Neural crest cell (in vitro differentiated cells): Measurements from ENCODE around the gene CYYR1. TPM values are rescaled to one million over a fixed set of nuclear protein-coding genes. Genes with fewer than 3 reads are reported as not detected.
A peak's percentile ranks its signal among the peaks of the same experiment; 100 is the strongest.

Source experiments
- DNase-seq: peaks from one replicate; pipeline ENCODE4 v3.0.0; 2021; ENCODE audit warnings: low read depth, mixed read lengths, low spot score
- H3K27ac Mint-ChIP-seq: one replicate; pipeline ENCODE4 v1.8.0; 2021; ENCODE audit warnings: mild to moderate bottlenecking, mixed read lengths; ENCODE audit not compliant: unreplicated experiment
- H3K27me3 Mint-ChIP-seq: 2 replicates; pipeline ENCODE4 v1.8.0; 2021; ENCODE audit warnings: low read depth, mild to moderate bottlenecking, mixed read lengths
- H3K36me3 Mint-ChIP-seq: 2 replicates; pipeline ENCODE4 v1.8.0; 2021; ENCODE audit warnings: low read depth, mild to moderate bottlenecking, mixed read lengths
- H3K4me1 Mint-ChIP-seq: 2 replicates; pipeline ENCODE4 v1.8.0; 2021; ENCODE audit warnings: mixed read lengths
- H3K4me3 Mint-ChIP-seq: one replicate; pipeline ENCODE4 v1.8.0; 2021; ENCODE audit warnings: mild to moderate bottlenecking, mixed read lengths
- H3K9me3 Mint-ChIP-seq: 2 replicates; pipeline ENCODE4 v1.8.0; 2021; ENCODE audit warnings: mixed read lengths
- CTCF ChIP-seq: fragments of 200-600 bp; sonication (generic); conservative IDR thresholded peaks from 2 replicates; pipeline ENCODE4 v1.5.0; 2021; ENCODE audit warnings: antibody characterized with exemption, mild to moderate bottlenecking
- total RNA-seq: library from RNA; stranded (reverse); gene quantifications from 2 replicates; pipeline ENCODE4 v1.2.1, GENCODE V29; 2021

CYYR1 gene
- total RNA-seq, 1 donor from 2014 or later = 18.2 TPM

DNA sequence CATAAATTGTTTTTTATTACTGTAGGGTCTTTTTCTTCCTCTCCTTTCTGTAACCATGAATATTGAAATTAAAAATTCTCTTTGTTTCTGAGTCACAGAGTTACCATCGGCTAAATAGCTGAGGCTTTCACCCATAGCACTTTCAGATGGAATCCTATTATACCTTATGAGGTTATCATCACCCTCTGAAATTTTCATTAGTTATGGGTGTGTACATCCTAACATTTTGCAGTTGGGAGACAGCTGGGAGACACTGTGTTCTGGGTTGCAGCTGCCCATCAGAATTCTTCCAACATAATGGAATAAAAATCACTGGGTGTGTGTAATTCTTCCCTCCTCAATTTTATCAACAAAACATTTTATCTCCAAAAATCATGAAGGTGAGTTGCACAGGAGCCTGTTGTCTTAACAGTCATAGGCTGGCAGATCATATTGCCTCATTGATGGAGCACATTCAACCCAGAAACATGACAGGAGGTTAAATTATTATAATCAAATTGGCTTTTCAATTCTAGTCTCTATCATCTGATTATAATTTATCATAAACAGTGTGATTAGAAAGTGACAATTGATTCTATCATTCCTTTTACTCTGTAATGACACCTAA lies 17.4 kb downstream of the CYYR1 start:
- H3K27me3 Mint-ChIP-seq = no peaks in the 10 kb centered on the region
- H3K36me3 Mint-ChIP-seq = peaks cover 14% of the 10 kb centered on the region
- no peak for DNase-seq
- H3K4me1 Mint-ChIP-seq = no peaks in the 10 kb centered on the region
- H3K4me3 Mint-ChIP-seq = no peak overlapping the region
- no peak overlapping the region for H3K27ac Mint-ChIP-seq
- peaks cover 7% of the 10 kb centered on the region for H3K9me3 Mint-ChIP-seq
- no peak for TF ChIP-seq CTCF

DNA sequence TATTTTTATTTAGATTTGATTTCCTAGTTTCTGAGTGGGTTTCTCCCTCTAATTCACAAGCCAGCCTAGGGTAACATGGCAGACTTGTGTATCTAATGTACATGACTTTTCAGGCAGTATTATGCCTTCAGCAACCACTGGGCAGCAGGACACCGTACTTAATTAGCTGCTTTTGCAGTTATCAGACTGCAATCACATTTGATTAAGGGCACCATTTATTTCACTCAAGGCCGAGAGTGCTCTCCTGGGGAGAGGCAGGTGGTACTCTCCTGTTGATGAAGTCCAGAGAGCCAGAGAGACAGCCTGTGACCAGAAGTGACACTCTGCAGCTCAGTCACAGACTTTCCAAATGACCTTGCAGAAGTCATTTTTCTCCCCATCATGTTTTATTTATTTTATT lies 18.7 kb downstream of the CYYR1 start:
- Mint-ChIP-seq H3K27ac (no peak overlapping the region), H3K9me3 (peaks cover 7% of the 10 kb centered on the region), H3K36me3 (peaks cover 14% of the 10 kb centered on the region), H3K4me3 (no peak overlapping the region), H3K4me1 (peaks cover 4% of the 10 kb centered on the region), H3K27me3 (no peaks in the 10 kb centered on the region)
- no peak for DNase-seq
- no peak for TF ChIP-seq CTCF

DNA sequence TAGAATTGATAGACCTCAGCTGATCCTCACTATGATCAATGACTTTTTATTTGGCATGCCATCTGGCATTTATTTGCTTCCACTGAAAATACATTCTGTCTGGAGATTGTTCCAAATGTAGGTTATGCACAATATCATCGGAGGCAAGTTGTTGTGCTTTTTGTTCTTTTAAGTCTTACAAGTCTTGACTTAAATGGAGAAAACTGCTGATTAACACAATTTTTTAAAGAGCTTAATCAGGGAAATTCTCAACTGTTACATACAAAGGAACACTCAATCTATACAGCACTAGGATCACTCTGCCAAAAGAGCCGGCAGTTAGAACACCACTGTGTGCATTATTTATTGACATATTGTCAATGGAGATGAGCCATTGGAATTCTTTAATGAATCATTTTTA lies 19.2 kb downstream of the CYYR1 start:
- no peaks in the 10 kb centered on the region for H3K27me3 Mint-ChIP-seq
- peaks cover 4% of the 10 kb centered on the region for H3K4me1 Mint-ChIP-seq
- H3K9me3 Mint-ChIP-seq = peaks cover 7% of the 10 kb centered on the region
- no peak for TF ChIP-seq CTCF
- no peak overlapping the region for H3K4me3 Mint-ChIP-seq
- peaks cover 11% of the 10 kb centered on the region for H3K36me3 Mint-ChIP-seq
- DNase-seq = no peak
- no peak overlapping the region for H3K27ac Mint-ChIP-seq

GRCh38 chr21:26550326-26550725 lies 22.8 kb downstream of the CYYR1 start:
- Mint-ChIP-seq H3K9me3 (no peaks in the 10 kb centered on the region), H3K27me3 (no peaks in the 10 kb centered on the region), H3K4me1 (peaks cover 4% of the 10 kb centered on the region), H3K27ac (peak overlapping the region; percentile 9), H3K4me3 (no peak overlapping the region), H3K36me3 (peaks cover 2% of the 10 kb centered on the region)
- no peak for DNase-seq
- no peak for TF ChIP-seq CTCF

- no peak for TF ChIP-seq CTCF
- DNase-seq = no peak
- Mint-ChIP-seq H3K36me3 (peaks cover 4% of the 10 kb centered on the region), H3K27me3 (no peaks in the 10 kb centered on the region), H3K27ac (no peak overlapping the region), H3K9me3 (no peaks in the 10 kb centered on the region), H3K4me1 (peaks cover 4% of the 10 kb centered on the region), H3K4me3 (no peak overlapping the region)
These were observed 26.5 kb downstream of the CYYR1 start for GRCh38 chr21:26546446-26547097.
